CD14-positive monocyte (primary cell): ENCODE results near the gene AKAP8L. TPM values are rescaled to one million over a fixed set of nuclear protein-coding genes. Genes with fewer than 3 reads are reported as not detected.

ENCODE experiments used
- DNase-seq, 3 donors: peaks; one replicate each; pipeline ENCODE4 v3.0.0-alpha.2; 2011 to 2022
- H2AFZ ChIP-seq: 2 replicates; pipeline ENCODE4 v1.6.0; 2012; ENCODE audit warnings: mild to moderate bottlenecking, low read depth, low read length, inconsistent platforms; ENCODE audit not compliant: insufficient read depth, poor library complexity, severe bottlenecking
- H3K27ac ChIP-seq, 2 donors: 1 replicate in 1 of 2; 2 replicates in 1 of 2; pipeline ENCODE4 v1.5.1; 2012 to 2013; ENCODE audit warnings: low read length in 2 of 2, control low read depth in 1 of 2, inconsistent platforms in 1 of 2, low read depth in 1 of 2, mild to moderate bottlenecking in 1 of 2
- H3K27me3 ChIP-seq, 2 donors: one replicate each; pipeline versions ENCODE4 v1.6.0 to v1.6.1; 2011 to 2013; ENCODE audit warnings: low read length in 2 of 2; ENCODE audit not compliant: control insufficient read depth in 2 of 2, insufficient read depth in 2 of 2
- H3K36me3 ChIP-seq, 2 donors: replicated peaks in 1 of 2; 1 replicate in 1 of 2; 2 replicates in 1 of 2; pipeline versions ENCODE4 v1.5.1 to v1.6.1; 2012 to 2013; ENCODE audit warnings: low read length in 2 of 2, control low read depth in 1 of 2, inconsistent platforms in 1 of 2, mild to moderate bottlenecking in 1 of 2; ENCODE audit not compliant: insufficient read depth in 2 of 2, control insufficient read depth in 1 of 2
- H3K4me1 ChIP-seq, 2 donors: 1 replicate in 1 of 2; 2 replicates in 1 of 2; pipeline versions ENCODE4 v1.5.1 to v1.6.1; 2012 to 2013; ENCODE audit warnings: low read length in 2 of 2, control low read depth in 1 of 2, inconsistent platforms in 1 of 2, mild to moderate bottlenecking in 1 of 2, moderate library complexity in 1 of 2; ENCODE audit not compliant: insufficient read depth in 2 of 2, control insufficient read depth in 1 of 2
- H3K4me2 ChIP-seq: replicated peaks from 2 replicates; pipeline ENCODE3; 2012; ENCODE audit warnings: low read length, moderate library complexity, mild to moderate bottlenecking; ENCODE audit not compliant: poor library complexity, severe bottlenecking; ENCODE audit errors: extremely low read depth
- H3K4me3 ChIP-seq, 3 experiments: fragments of 200-600 bp in 1 of 3; sonication (generic) in 1 of 3; replicated peaks in 1 of 3; 1 replicate in 2 of 3; 2 replicates in 1 of 3; pipeline ENCODE4 v1.5.1; 2011 to 2013; ENCODE audit warnings: low read length in 3 of 3, mild to moderate bottlenecking in 3 of 3, control low read depth in 2 of 3, low read depth in 2 of 3, inconsistent platforms in 1 of 3, moderate library complexity in 1 of 3
- H3K79me2 ChIP-seq: 2 replicates; pipeline ENCODE4 v1.6.0; 2012; ENCODE audit warnings: mild to moderate bottlenecking, control low read depth, inconsistent platforms, low read length, moderate library complexity; ENCODE audit not compliant: insufficient read depth
- H3K9ac ChIP-seq: 2 replicates; pipeline ENCODE4 v1.6.0; 2017; ENCODE audit warnings: low read length, mild to moderate bottlenecking; ENCODE audit not compliant: insufficient read depth, poor library complexity, severe bottlenecking
- H3K9me3 ChIP-seq, 2 donors: replicated peaks in 1 of 2; 1 replicate in 1 of 2; 2 replicates in 1 of 2; pipeline versions ENCODE4 v1.5.1 to v1.6.1; 2012 to 2013; ENCODE audit warnings: low read length in 2 of 2, control low read depth in 1 of 2; ENCODE audit not compliant: control insufficient read depth in 1 of 2, insufficient read depth in 1 of 2
- H4K20me1 ChIP-seq: 2 replicates; pipeline ENCODE4 v1.6.0; 2012; ENCODE audit warnings: mild to moderate bottlenecking, low read length, control low read depth, moderate library complexity; ENCODE audit not compliant: insufficient read depth
- H3K27ac Mint-ChIP-seq, 7 donors: one replicate each; pipeline ENCODE4 v1.8.0; 2020; ENCODE audit warnings: mild to moderate bottlenecking in 7 of 7, mixed read lengths in 7 of 7, moderate library complexity in 6 of 7, inconsistent platforms in 2 of 7
- H3K27me3 Mint-ChIP-seq, 3 donors: one replicate each; pipeline ENCODE4 v1.8.0; 2021 to 2022; ENCODE audit warnings: low read depth in 3 of 3, mild to moderate bottlenecking in 3 of 3, mixed read lengths in 3 of 3, moderate library complexity in 3 of 3, inconsistent platforms in 1 of 3
- H3K36me3 Mint-ChIP-seq, 2 donors: one replicate each; pipeline ENCODE4 v1.8.0; 2020; ENCODE audit warnings: mixed read lengths in 2 of 2, inconsistent platforms in 1 of 2, mild to moderate bottlenecking in 1 of 2
- H3K4me1 Mint-ChIP-seq: one replicate; pipeline ENCODE4 v1.8.0; 2020; ENCODE audit warnings: mild to moderate bottlenecking, mixed read lengths
- H3K4me3 Mint-ChIP-seq, 2 donors: one replicate each; pipeline ENCODE4 v1.8.0; 2020; ENCODE audit warnings: mild to moderate bottlenecking in 2 of 2, mixed read lengths in 2 of 2, moderate library complexity in 1 of 2
- H3K9me3 Mint-ChIP-seq, 7 donors: one replicate each; pipeline ENCODE4 v1.8.0; 2020 to 2022; ENCODE audit warnings: mixed read lengths in 7 of 7, mild to moderate bottlenecking in 6 of 7, moderate library complexity in 6 of 7, inconsistent platforms in 2 of 7
- WGBS: methylation state at CpG from one replicate; pipeline ENCODE4 v1.1.5; 2013; ENCODE audit warnings: missing lambda C conversion rate; ENCODE audit not compliant: insufficient coverage; 5-methylcytosine and 5-hydroxymethylcytosine counted together
- intact Hi-C, 2 donors: fragments of 100-400 bp; cut with micrococcal nuclease; formaldehyde crosslinking; loops; one replicate each; pipeline versions ENCODE4 v1.15.0 to v1.15.1; 2023
- polyA plus RNA-seq, 3 donors: library from polyadenylated mRNA; depleted of rRNA in 1 of 3; unstranded in 2 of 3; stranded (reverse) in 1 of 3; fragments of 300-500 nt in 2 of 3; fragments of >200 nt in 1 of 3; fragmentation: Illumina TruSeq in 2 of 3; gene quantifications; 1 replicate in 2 of 3; 2 replicates in 1 of 3; pipeline ENCODE4 v1.2.3, GENCODE V29; 2012 to 2021
- TF ChIP-seq, protein P1 (sequence below): fragments of 200-600 bp; IDR thresholded peaks from one replicate; pipeline ENCODE4 v1.8.0; 2022; ENCODE audit warnings: antibody characterized with exemption, mild to moderate bottlenecking

The AKAP8L gene
- polyA plus RNA-seq, 3 donors: 21.4 to 103 (median 39.0) TPM

DNA sequence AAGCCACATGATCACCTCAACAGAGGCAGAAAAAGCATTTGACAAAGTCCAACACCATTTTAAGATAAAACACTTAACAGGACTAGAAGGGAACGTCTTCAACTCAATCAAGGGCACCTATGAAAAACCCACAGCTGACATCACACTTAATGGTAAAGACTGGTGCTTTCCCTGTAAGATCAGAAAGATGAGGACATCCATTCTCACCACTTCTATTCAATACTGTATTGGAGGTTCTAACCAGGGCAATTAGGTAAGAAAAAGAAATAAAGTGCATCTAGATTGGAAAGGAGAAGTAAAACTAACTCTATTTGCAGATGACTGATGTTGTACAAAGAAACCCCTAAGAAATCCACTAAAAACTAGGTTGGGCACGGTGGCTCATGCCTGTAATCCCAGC lies 28.0 kb downstream of the AKAP8L start:
- Histone ChIP-seq H3K4me3 (no peak overlapping the region), H3K9me3 (no peaks in the 10 kb centered on the region), H3K79me2 (peaks cover 41% of the 10 kb centered on the region), H3K4me1 (no peaks in the 10 kb centered on the region), H3K9ac (no peak overlapping the region), H3K27me3 (no peaks in the 10 kb centered on the region), H3K27ac (no peak overlapping the region), H3K4me2 (no peak overlapping the region), H2AFZ (no peak overlapping the region), H4K20me1 (peaks cover 46% of the 10 kb centered on the region), H3K36me3 (peaks cover 53 to 94% of the 10 kb centered on the region in 2 donors)
- no peak overlapping the region for H3K4me3 Mint-ChIP-seq
- no CpG with 5 or more reads among the region's 2 CpGs for WGBS
- H3K9me3 Mint-ChIP-seq: no peaks in the 10 kb centered on the region
- TF ChIP-seq, protein P1, sequence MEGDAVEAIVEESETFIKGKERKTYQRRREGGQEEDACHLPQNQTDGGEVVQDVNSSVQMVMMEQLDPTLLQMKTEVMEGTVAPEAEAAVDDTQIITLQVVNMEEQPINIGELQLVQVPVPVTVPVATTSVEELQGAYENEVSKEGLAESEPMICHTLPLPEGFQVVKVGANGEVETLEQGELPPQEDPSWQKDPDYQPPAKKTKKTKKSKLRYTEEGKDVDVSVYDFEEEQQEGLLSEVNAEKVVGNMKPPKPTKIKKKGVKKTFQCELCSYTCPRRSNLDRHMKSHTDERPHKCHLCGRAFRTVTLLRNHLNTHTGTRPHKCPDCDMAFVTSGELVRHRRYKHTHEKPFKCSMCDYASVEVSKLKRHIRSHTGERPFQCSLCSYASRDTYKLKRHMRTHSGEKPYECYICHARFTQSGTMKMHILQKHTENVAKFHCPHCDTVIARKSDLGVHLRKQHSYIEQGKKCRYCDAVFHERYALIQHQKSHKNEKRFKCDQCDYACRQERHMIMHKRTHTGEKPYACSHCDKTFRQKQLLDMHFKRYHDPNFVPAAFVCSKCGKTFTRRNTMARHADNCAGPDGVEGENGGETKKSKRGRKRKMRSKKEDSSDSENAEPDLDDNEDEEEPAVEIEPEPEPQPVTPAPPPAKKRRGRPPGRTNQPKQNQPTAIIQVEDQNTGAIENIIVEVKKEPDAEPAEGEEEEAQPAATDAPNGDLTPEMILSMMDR: no peak
- no peak for DNase-seq
- no peaks in the 10 kb centered on the region for H3K4me1 Mint-ChIP-seq
- intact Hi-C loops: no loop called here
- no peaks in the 10 kb centered on the region for H3K27me3 Mint-ChIP-seq
- peaks cover 55 to 88% of the 10 kb centered on the region in 2 donors for H3K36me3 Mint-ChIP-seq
- peak overlapping the region in 1 of 7 donors; percentile 21 for H3K27ac Mint-ChIP-seq

DNA sequence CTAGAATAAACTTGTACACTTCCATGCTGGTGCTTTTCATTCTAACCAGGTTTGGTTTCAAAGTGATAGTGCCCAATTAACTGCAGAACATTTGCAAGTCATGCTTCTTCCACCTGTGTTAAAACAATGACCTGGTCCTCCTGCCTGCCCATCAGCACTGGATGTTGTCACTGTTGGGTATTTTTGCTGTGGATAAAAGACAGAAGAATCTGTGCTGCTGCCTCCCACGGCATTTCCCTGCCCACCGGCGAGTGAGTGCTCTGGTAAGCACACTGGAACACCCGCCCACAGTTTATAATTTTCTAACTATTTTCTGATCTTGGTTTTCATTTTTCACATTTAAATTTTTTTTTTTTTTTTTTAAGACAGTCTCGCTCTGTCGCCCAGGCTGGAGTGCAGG lies 36.9 kb downstream of the AKAP8L start:
- H3K9ac ChIP-seq: no peak overlapping the region
- Mint-ChIP-seq H3K36me3 (peaks cover 10 to 22% of the 10 kb centered on the region in 2 donors), H3K27me3 (peaks cover 0 to 1% (median 0%) of the 10 kb centered on the region in 3 donors), H3K4me1 (peaks cover 24% of the 10 kb centered on the region), H3K4me3 (no peak overlapping the region), H3K27ac (peak overlapping the region in 1 of 7 donors; percentile 62), H3K9me3 (peaks cover 0 to 3% (median 0%) of the 10 kb centered on the region in 7 donors)
- H3K27me3 ChIP-seq: no peaks in the 10 kb centered on the region
- no peak overlapping the region for H3K4me2 ChIP-seq
- peaks cover 21% of the 10 kb centered on the region for H4K20me1 ChIP-seq
- no peaks in the 10 kb centered on the region for H3K9me3 ChIP-seq
- peaks cover 19 to 24% of the 10 kb centered on the region in 2 donors for H3K4me1 ChIP-seq
- peaks cover 35% of the 10 kb centered on the region for H3K79me2 ChIP-seq
- H3K36me3 ChIP-seq: peaks cover 11 to 26% of the 10 kb centered on the region in 2 donors
- WGBS: no CpG with 5 or more reads among the region's 6 CpGs
- TF ChIP-seq, protein P1: no peak
- DNase-seq: no peak
- intact Hi-C loops: loop anchor here in 1 of 2 donors (5.0 kb wide), 1 partner anchor 35 kb away; the partner anchor contains the start of gene AKAP8L
- no peak overlapping the region for H3K27ac ChIP-seq
- H3K4me3 ChIP-seq: no peak overlapping the region
- H2AFZ ChIP-seq: no peak overlapping the region
